ENCODE results near the gene MLPH. TPM values are rescaled to one million over a fixed set of nuclear protein-coding genes. Genes with fewer than 3 reads are reported as not detected.

Gene MLPH
- total and polyA plus RNA-seq, 7 experiments from 2014 or later: not detected

- Histone ChIP-seq H3K27me3 (ENCODE audit: control insufficient read depth in 2 of 2, insufficient read depth in 2 of 2, low read length in 2 of 2) (no peaks in the 10 kb centered on the region), H3K4me1 (ENCODE audit: control insufficient read depth in 2 of 2, insufficient read depth in 2 of 2, low read length in 2 of 2) (no peaks in the 10 kb centered on the region), H3K36me3 (ENCODE audit: control insufficient read depth in 2 of 3, insufficient read depth in 3 of 3, low read length in 3 of 3) (no peaks in the 10 kb centered on the region), H3K9me3 (ENCODE audit: control insufficient read depth in 2 of 3, low read length in 3 of 3) (no peaks in the 10 kb centered on the region), H3K4me3 (ENCODE audit: low read length) (no peak overlapping the region), H3K27ac (ENCODE audit: low read depth, low read length) (no peak overlapping the region)
- Mint-ChIP-seq H3K27me3 (peaks cover 0 to 26% (median 0%) of the 10 kb centered on the region in 5 donors), H3K36me3 (no peaks in the 10 kb centered on the region), H3K27ac (no peak overlapping the region), H3K4me1 (peaks cover 0 to 5% (median 0%) of the 10 kb centered on the region in 7 donors), H3K9me3 (no peaks in the 10 kb centered on the region), H3K4me3 (no peak overlapping the region)
- CTCF ChIA-PET: interaction anchor here (0.6 to 0.7 kb wide), 2 partner anchors 10 to 145 kb away, joined by 3 read pairs; no protein-coding TSS in a partner anchor
- POLR2A ChIA-PET: no interaction called here
- no peak for DNase-seq
- intact Hi-C loops (cut with micrococcal nuclease): no loop called here
- no peak for ATAC-seq
Measured at GRCh38 chr2:237507512-237507911, 20.5 kb downstream of the MLPH start.

GRCh38 chr2:237508361-237508760 lies 21.3 kb downstream of the MLPH start:
- ChIA-PET POLR2A (no interaction called here), CTCF (interaction anchor here (0.7 to 2.4 kb wide), 2 partner anchors 64 to 146 kb away, joined by 3 to 9 read pairs; no protein-coding TSS in a partner anchor)
- H3K4me1 Mint-ChIP-seq: peaks cover 0 to 5% (median 0%) of the 10 kb centered on the region in 7 donors
- H3K36me3 ChIP-seq (ENCODE audit: control insufficient read depth in 2 of 3, insufficient read depth in 3 of 3, low read length in 3 of 3): no peaks in the 10 kb centered on the region
- no peaks in the 10 kb centered on the region for H3K9me3 Mint-ChIP-seq
- peaks cover 0 to 26% (median 0%) of the 10 kb centered on the region in 5 donors for H3K27me3 Mint-ChIP-seq
- no peaks in the 10 kb centered on the region for H3K36me3 Mint-ChIP-seq
- DNase-seq: no peak
- intact Hi-C loops (cut with micrococcal nuclease): no loop called here
- no peak overlapping the region for H3K4me3 ChIP-seq (ENCODE audit: low read length)
- H3K27me3 ChIP-seq (ENCODE audit: control insufficient read depth in 2 of 2, insufficient read depth in 2 of 2, low read length in 2 of 2): no peaks in the 10 kb centered on the region
- H3K27ac ChIP-seq (ENCODE audit: low read depth, low read length): no peak overlapping the region
- H3K27ac Mint-ChIP-seq: no peak overlapping the region
- H3K4me1 ChIP-seq (ENCODE audit: control insufficient read depth in 2 of 2, insufficient read depth in 2 of 2, low read length in 2 of 2): no peaks in the 10 kb centered on the region
- H3K9me3 ChIP-seq (ENCODE audit: control insufficient read depth in 2 of 3, low read length in 3 of 3): no peaks in the 10 kb centered on the region
- H3K4me3 Mint-ChIP-seq: no peak overlapping the region
- no peak for ATAC-seq

GRCh38 chr2:237509151-237509550 lies 22.1 kb downstream of the MLPH start:
- ChIA-PET CTCF (interaction anchor here (0.7 to 2.4 kb wide), 3 partner anchors 63 to 355 kb away, joined by 3 to 9 read pairs (median 3); no protein-coding TSS in a partner anchor), POLR2A (no interaction called here)
- no peak overlapping the region for H3K27ac Mint-ChIP-seq
- no peaks in the 10 kb centered on the region for H3K36me3 Mint-ChIP-seq
- Histone ChIP-seq H3K27ac (ENCODE audit: low read depth, low read length) (no peak overlapping the region), H3K9me3 (ENCODE audit: control insufficient read depth in 2 of 3, low read length in 3 of 3) (no peaks in the 10 kb centered on the region), H3K4me3 (ENCODE audit: low read length) (no peak overlapping the region), H3K4me1 (ENCODE audit: control insufficient read depth in 2 of 2, insufficient read depth in 2 of 2, low read length in 2 of 2) (no peaks in the 10 kb centered on the region), H3K27me3 (ENCODE audit: control insufficient read depth in 2 of 2, insufficient read depth in 2 of 2, low read length in 2 of 2) (no peaks in the 10 kb centered on the region), H3K36me3 (ENCODE audit: control insufficient read depth in 2 of 3, insufficient read depth in 3 of 3, low read length in 3 of 3) (no peaks in the 10 kb centered on the region)
- H3K27me3 Mint-ChIP-seq: peaks cover 0 to 24% (median 0%) of the 10 kb centered on the region in 5 donors
- H3K4me3 Mint-ChIP-seq: no peak overlapping the region
- no peaks in the 10 kb centered on the region for H3K9me3 Mint-ChIP-seq
- ATAC-seq: no peak
- no peak for DNase-seq
- intact Hi-C loops (cut with micrococcal nuclease): no loop called here
- peaks cover 0 to 5% (median 0%) of the 10 kb centered on the region in 7 donors for H3K4me1 Mint-ChIP-seq

GRCh38 chr2:237509905-237510304 lies 22.9 kb downstream of the MLPH start:
- intact Hi-C loops (cut with micrococcal nuclease): loop anchor here in 1 of 2 donors (10.0 kb wide), 1 partner anchor 235 kb away; no protein-coding TSS in a partner anchor
- H3K27me3 ChIP-seq (ENCODE audit: control insufficient read depth in 2 of 2, insufficient read depth in 2 of 2, low read length in 2 of 2): no peaks in the 10 kb centered on the region
- Mint-ChIP-seq H3K36me3 (no peaks in the 10 kb centered on the region), H3K27me3 (peaks cover 0 to 24% (median 0%) of the 10 kb centered on the region in 5 donors), H3K4me3 (no peak overlapping the region), H3K27ac (no peak overlapping the region), H3K9me3 (no peaks in the 10 kb centered on the region), H3K4me1 (peaks cover 0 to 5% (median 0%) of the 10 kb centered on the region in 7 donors)
- ATAC-seq (no peak), DNase-seq (no peak)
- ChIA-PET POLR2A (no interaction called here), CTCF (interaction anchor here (0.7 to 2.4 kb wide), 3 partner anchors 62 to 355 kb away, joined by 3 to 9 read pairs (median 3); no protein-coding TSS in a partner anchor)
- H3K9me3 ChIP-seq (ENCODE audit: control insufficient read depth in 2 of 3, low read length in 3 of 3): no peaks in the 10 kb centered on the region
- no peak overlapping the region for H3K4me3 ChIP-seq (ENCODE audit: low read length)
- no peaks in the 10 kb centered on the region for H3K36me3 ChIP-seq (ENCODE audit: control insufficient read depth in 2 of 3, insufficient read depth in 3 of 3, low read length in 3 of 3)
- no peaks in the 10 kb centered on the region for H3K4me1 ChIP-seq (ENCODE audit: control insufficient read depth in 2 of 2, insufficient read depth in 2 of 2, low read length in 2 of 2)
- H3K27ac ChIP-seq (ENCODE audit: low read depth, low read length): no peak overlapping the region

- Mint-ChIP-seq H3K36me3 (no peaks in the 10 kb centered on the region), H3K4me3 (no peak overlapping the region), H3K4me1 (peaks cover 0 to 5% (median 0%) of the 10 kb centered on the region in 7 donors), H3K27ac (no peak overlapping the region), H3K27me3 (peaks cover 0 to 22% (median 0%) of the 10 kb centered on the region in 5 donors), H3K9me3 (no peaks in the 10 kb centered on the region)
- no peaks in the 10 kb centered on the region for H3K4me1 ChIP-seq (ENCODE audit: control insufficient read depth in 2 of 2, insufficient read depth in 2 of 2, low read length in 2 of 2)
- H3K27me3 ChIP-seq (ENCODE audit: control insufficient read depth in 2 of 2, insufficient read depth in 2 of 2, low read length in 2 of 2): no peaks in the 10 kb centered on the region
- no peak for ATAC-seq
- no peaks in the 10 kb centered on the region for H3K36me3 ChIP-seq (ENCODE audit: control insufficient read depth in 2 of 3, insufficient read depth in 3 of 3, low read length in 3 of 3)
- POLR2A ChIA-PET: no interaction called here
- no peak for DNase-seq
- intact Hi-C loops (cut with micrococcal nuclease): loop anchor here in 1 of 2 donors (10.0 kb wide), 1 partner anchor 234 kb away; no protein-coding TSS in a partner anchor
- CTCF ChIA-PET: interaction anchor here (1.0 to 3.2 kb wide), 3 partner anchors 62 to 356 kb away, joined by 3 to 61 read pairs (median 9); no protein-coding TSS in a partner anchor
- H3K9me3 ChIP-seq (ENCODE audit: control insufficient read depth in 2 of 3, low read length in 3 of 3): no peaks in the 10 kb centered on the region
- no peak overlapping the region for H3K4me3 ChIP-seq (ENCODE audit: low read length)
- no peak overlapping the region for H3K27ac ChIP-seq (ENCODE audit: low read depth, low read length)
Measured at GRCh38 chr2:237510502-237511217, 23.6 kb downstream of the MLPH start.

GRCh38 chr2:237511433-237511832 lies 24.4 kb downstream of the MLPH start:
- Mint-ChIP-seq H3K36me3 (no peaks in the 10 kb centered on the region), H3K27ac (no peak overlapping the region), H3K9me3 (no peaks in the 10 kb centered on the region), H3K4me1 (peaks cover 0 to 5% (median 0%) of the 10 kb centered on the region in 7 donors), H3K27me3 (peaks cover 0 to 17% (median 0%) of the 10 kb centered on the region in 5 donors), H3K4me3 (no peak overlapping the region)
- POLR2A ChIA-PET: no interaction called here
- no peaks in the 10 kb centered on the region for H3K27me3 ChIP-seq (ENCODE audit: control insufficient read depth in 2 of 2, insufficient read depth in 2 of 2, low read length in 2 of 2)
- H3K4me3 ChIP-seq (ENCODE audit: low read length): no peak overlapping the region
- CTCF ChIA-PET: interaction anchor here (1.5 to 3.2 kb wide), 4 partner anchors 61 to 317 kb away, joined by 3 to 61 read pairs (median 6); no protein-coding TSS in a partner anchor
- H3K4me1 ChIP-seq (ENCODE audit: control insufficient read depth in 2 of 2, insufficient read depth in 2 of 2, low read length in 2 of 2): no peaks in the 10 kb centered on the region
- intact Hi-C loops (cut with micrococcal nuclease): loop anchor here in 1 of 2 donors (10.0 kb wide), 1 partner anchor 233 kb away; no protein-coding TSS in a partner anchor
- H3K9me3 ChIP-seq (ENCODE audit: control insufficient read depth in 2 of 3, low read length in 3 of 3): no peaks in the 10 kb centered on the region
- H3K36me3 ChIP-seq (ENCODE audit: control insufficient read depth in 2 of 3, insufficient read depth in 3 of 3, low read length in 3 of 3): no peaks in the 10 kb centered on the region
- ATAC-seq: no peak
- no peak for DNase-seq
- H3K27ac ChIP-seq (ENCODE audit: low read depth, low read length): no peak overlapping the region
